ENCODE results near the gene GPR39. TPM values are rescaled to one million over a fixed set of nuclear protein-coding genes. Genes with fewer than 3 reads are reported as not detected.

GPR39 gene
- total RNA-seq, 3 donors from 2014 or later (not counting 1 experiment from before 2014, with no cell fraction given) = not detected

DNA sequence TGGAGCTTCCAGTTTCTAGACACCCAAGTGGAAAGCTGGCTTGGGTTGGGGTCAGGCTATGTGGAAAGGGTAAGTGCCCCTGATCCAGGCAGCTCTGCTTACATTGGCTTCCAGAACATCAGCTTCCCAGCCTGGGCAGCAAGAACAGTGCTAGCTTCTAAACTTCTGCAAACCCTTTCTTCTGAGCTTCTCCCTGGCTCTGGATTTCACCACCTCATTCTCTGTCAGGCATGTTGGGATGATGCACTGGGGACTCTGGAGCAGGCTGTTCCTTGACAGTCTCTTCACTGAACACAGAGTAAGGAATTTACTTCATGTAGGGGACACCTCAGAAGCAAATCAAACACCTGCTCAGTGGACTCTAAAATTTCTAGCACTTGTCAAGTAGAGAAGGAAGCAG is 180.6 kb downstream of the GPR39 start:
- no peak for DNase-seq
- H3K4me3 ChIP-seq (ENCODE audit: low read length) = no peak overlapping the region
- H3K27ac ChIP-seq (ENCODE audit: low read length) = no peak overlapping the region
- Mint-ChIP-seq H3K9me3 (peaks cover 4 to 13% of the 10 kb centered on the region in 2 donors), H3K27ac (no peak overlapping the region), H3K4me1 (no peaks in the 10 kb centered on the region), H3K27me3 (ENCODE audit: low read depth in 2 of 2) (no peaks in the 10 kb centered on the region), H3K36me3 (no peaks in the 10 kb centered on the region), H3K4me3 (no peak overlapping the region)
- no peaks in the 10 kb centered on the region for H3K36me3 ChIP-seq (ENCODE audit: control insufficient read depth, insufficient read depth, low read length)
- TF ChIP-seq, protein P1, sequence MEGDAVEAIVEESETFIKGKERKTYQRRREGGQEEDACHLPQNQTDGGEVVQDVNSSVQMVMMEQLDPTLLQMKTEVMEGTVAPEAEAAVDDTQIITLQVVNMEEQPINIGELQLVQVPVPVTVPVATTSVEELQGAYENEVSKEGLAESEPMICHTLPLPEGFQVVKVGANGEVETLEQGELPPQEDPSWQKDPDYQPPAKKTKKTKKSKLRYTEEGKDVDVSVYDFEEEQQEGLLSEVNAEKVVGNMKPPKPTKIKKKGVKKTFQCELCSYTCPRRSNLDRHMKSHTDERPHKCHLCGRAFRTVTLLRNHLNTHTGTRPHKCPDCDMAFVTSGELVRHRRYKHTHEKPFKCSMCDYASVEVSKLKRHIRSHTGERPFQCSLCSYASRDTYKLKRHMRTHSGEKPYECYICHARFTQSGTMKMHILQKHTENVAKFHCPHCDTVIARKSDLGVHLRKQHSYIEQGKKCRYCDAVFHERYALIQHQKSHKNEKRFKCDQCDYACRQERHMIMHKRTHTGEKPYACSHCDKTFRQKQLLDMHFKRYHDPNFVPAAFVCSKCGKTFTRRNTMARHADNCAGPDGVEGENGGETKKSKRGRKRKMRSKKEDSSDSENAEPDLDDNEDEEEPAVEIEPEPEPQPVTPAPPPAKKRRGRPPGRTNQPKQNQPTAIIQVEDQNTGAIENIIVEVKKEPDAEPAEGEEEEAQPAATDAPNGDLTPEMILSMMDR (IDR thresholded peaks at IDR 0.05) = no peak
- no peak for ATAC-seq
- intact Hi-C loops (cut with micrococcal nuclease) = no loop called here
- peaks cover 2% of the 10 kb centered on the region for H3K9me3 ChIP-seq (ENCODE audit: control insufficient read depth, insufficient read depth, low read length)
- no peaks in the 10 kb centered on the region for H3K27me3 ChIP-seq (ENCODE audit: control insufficient read depth, insufficient read depth, low read length)
- no peaks in the 10 kb centered on the region for H3K4me1 ChIP-seq (ENCODE audit: control insufficient read depth, insufficient read depth, low read length)

DNA sequence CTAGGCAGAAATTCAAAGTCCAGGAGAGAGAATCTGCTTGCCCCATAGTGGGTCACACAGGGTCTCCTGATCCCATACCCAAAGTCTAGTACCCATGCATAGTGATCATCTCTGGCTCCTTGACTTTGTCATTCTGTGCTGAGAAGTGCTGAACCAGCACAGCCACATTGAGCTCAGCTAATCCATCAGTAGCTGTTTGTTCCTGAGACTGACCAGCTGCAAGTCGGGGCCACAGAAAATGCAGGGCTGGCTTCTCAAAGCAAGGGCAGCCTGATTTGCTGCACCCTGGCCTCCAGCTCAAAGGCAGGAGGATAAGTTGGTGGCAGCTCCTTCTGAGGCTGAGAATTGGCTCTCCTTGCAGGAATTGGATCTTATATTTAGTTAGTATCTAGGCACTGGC is 181.2 kb downstream of the GPR39 start:
- H3K36me3 ChIP-seq (ENCODE audit: control insufficient read depth, insufficient read depth, low read length) = no peaks in the 10 kb centered on the region
- H3K27ac ChIP-seq (ENCODE audit: low read length) = no peak overlapping the region
- peaks cover 2% of the 10 kb centered on the region for H3K9me3 ChIP-seq (ENCODE audit: control insufficient read depth, insufficient read depth, low read length)
- no peaks in the 10 kb centered on the region for H3K27me3 ChIP-seq (ENCODE audit: control insufficient read depth, insufficient read depth, low read length)
- intact Hi-C loops (cut with micrococcal nuclease) = no loop called here
- no peak for DNase-seq
- TF ChIP-seq, protein P1 (IDR thresholded peaks at IDR 0.05) = no peak
- no peak for ATAC-seq
- 77% methylated on average over 1 of the region's 1 CpG for WGBS (ENCODE audit: insufficient coverage)
- no peak overlapping the region for H3K4me3 ChIP-seq (ENCODE audit: low read length)
- Mint-ChIP-seq H3K4me1 (no peaks in the 10 kb centered on the region), H3K27ac (no peak overlapping the region), H3K9me3 (peaks cover 2 to 10% of the 10 kb centered on the region in 2 donors), H3K36me3 (no peaks in the 10 kb centered on the region), H3K27me3 (ENCODE audit: low read depth in 2 of 2) (no peaks in the 10 kb centered on the region), H3K4me3 (no peak overlapping the region)
- H3K4me1 ChIP-seq (ENCODE audit: control insufficient read depth, insufficient read depth, low read length) = no peaks in the 10 kb centered on the region

DNA sequence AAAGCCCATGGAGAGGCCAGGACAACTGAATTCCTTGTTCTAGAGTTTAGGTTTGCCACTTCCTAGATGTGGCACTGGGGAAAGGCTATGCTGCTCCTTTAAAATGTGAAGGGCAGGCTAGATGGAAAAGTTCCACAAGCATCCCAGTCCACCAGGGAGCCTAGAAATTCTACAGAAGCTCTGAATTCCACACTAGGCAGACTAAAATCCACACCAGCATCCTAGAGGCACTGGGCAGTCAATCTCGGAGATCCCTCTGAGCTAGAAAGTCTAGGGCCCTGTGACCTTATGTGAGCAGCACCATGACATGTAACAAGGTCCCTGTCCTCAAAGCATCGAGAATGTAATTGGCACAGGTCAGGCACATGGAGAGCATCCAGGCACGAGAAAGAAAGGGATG is 181.9 kb downstream of the GPR39 start:
- no peak overlapping the region for H3K27ac Mint-ChIP-seq
- H3K4me1 Mint-ChIP-seq = no peaks in the 10 kb centered on the region
- no peaks in the 10 kb centered on the region for H3K27me3 Mint-ChIP-seq (ENCODE audit: low read depth in 2 of 2)
- 68% methylated on average over 3 of the region's 3 CpGs for WGBS (ENCODE audit: insufficient coverage)
- no peak overlapping the region for H3K4me3 ChIP-seq (ENCODE audit: low read length)
- ATAC-seq (no peak), DNase-seq (no peak)
- intact Hi-C loops (cut with micrococcal nuclease) = no loop called here
- TF ChIP-seq, protein P1 (IDR thresholded peaks at IDR 0.05) = no peak
- no peaks in the 10 kb centered on the region for H3K36me3 Mint-ChIP-seq
- H3K9me3 Mint-ChIP-seq = peaks cover 2 to 10% of the 10 kb centered on the region in 2 donors
- H3K27me3 ChIP-seq (ENCODE audit: control insufficient read depth, insufficient read depth, low read length) = no peaks in the 10 kb centered on the region
- H3K4me3 Mint-ChIP-seq = no peak overlapping the region
- no peaks in the 10 kb centered on the region for H3K36me3 ChIP-seq (ENCODE audit: control insufficient read depth, insufficient read depth, low read length)
- no peak overlapping the region for H3K27ac ChIP-seq (ENCODE audit: low read length)
- H3K4me1 ChIP-seq (ENCODE audit: control insufficient read depth, insufficient read depth, low read length) = no peaks in the 10 kb centered on the region
- peaks cover 2% of the 10 kb centered on the region for H3K9me3 ChIP-seq (ENCODE audit: control insufficient read depth, insufficient read depth, low read length)

DNA sequence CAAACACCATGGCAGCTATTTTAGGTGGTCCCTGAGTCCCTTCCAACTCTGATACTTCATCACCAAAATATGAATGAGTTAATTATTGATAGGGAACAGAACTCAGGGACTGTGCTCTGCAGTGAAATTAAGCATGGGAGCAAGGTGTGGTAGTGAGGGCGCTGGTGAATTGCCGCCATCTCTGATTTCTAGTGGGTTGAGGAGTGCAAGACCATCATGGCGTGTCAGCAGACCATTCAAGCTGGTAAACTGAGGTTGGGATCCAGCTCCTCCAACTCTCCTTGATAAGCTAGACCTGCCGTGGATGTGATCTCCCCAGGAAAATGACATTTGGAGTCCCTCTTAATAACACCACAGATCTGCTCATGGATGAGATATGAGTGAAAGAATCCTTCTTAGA is 183.0 kb downstream of the GPR39 start:
- H3K27me3 Mint-ChIP-seq (ENCODE audit: low read depth in 2 of 2) = no peaks in the 10 kb centered on the region
- H3K27ac Mint-ChIP-seq = no peak overlapping the region
- H3K9me3 Mint-ChIP-seq = peaks cover 2 to 11% of the 10 kb centered on the region in 2 donors
- H3K4me3 ChIP-seq (ENCODE audit: low read length) = no peak overlapping the region
- H3K27me3 ChIP-seq (ENCODE audit: control insufficient read depth, insufficient read depth, low read length) = no peaks in the 10 kb centered on the region
- H3K4me1 ChIP-seq (ENCODE audit: control insufficient read depth, insufficient read depth, low read length) = no peaks in the 10 kb centered on the region
- no peaks in the 10 kb centered on the region for H3K36me3 ChIP-seq (ENCODE audit: control insufficient read depth, insufficient read depth, low read length)
- TF ChIP-seq, protein P1 (IDR thresholded peaks at IDR 0.05) = no peak
- intact Hi-C loops (cut with micrococcal nuclease) = no loop called here
- no peak overlapping the region for H3K27ac ChIP-seq (ENCODE audit: low read length)
- H3K4me1 Mint-ChIP-seq = no peaks in the 10 kb centered on the region
- WGBS (ENCODE audit: insufficient coverage) = 87% methylated on average over 4 of the region's 4 CpGs
- DNase-seq = no peak
- no peak overlapping the region for H3K4me3 Mint-ChIP-seq
- no peaks in the 10 kb centered on the region for H3K36me3 Mint-ChIP-seq
- H3K9me3 ChIP-seq (ENCODE audit: control insufficient read depth, insufficient read depth, low read length) = peaks cover 2% of the 10 kb centered on the region
- ATAC-seq = no peak

All from natural killer cell (primary cell).